GM12878 (cell line): ENCODE data around the gene RSRP1. TPM values are rescaled to one million over a fixed set of nuclear protein-coding genes. Genes with fewer than 3 reads are reported as not detected.

Experiments used
- ATF2 ChIP-seq: IDR thresholded peaks from 2 replicates; pipeline ENCODE4 v1.6.1; 2012; ENCODE audit warnings: low read length, inconsistent platforms
- ELK1 ChIP-seq: IDR thresholded peaks from 2 replicates; pipeline ENCODE4 v1.6.1; 2012; ENCODE audit warnings: low read depth, low read length, improper control_type of control experiment
- MLLT1 ChIP-seq: fragments of 450-650 bp; IDR thresholded peaks from 2 replicates; pipeline ENCODE4 v1.6.1; 2016; ENCODE audit warnings: mild to moderate bottlenecking
- MTA2 ChIP-seq: fragments of 450-650 bp; IDR thresholded peaks from 2 replicates; pipeline ENCODE4 v1.6.1; 2016; ENCODE audit warnings: low read depth, mild to moderate bottlenecking, moderate library complexity
- MXI1 ChIP-seq: fragments of 150-350 bp; IDR thresholded peaks from 2 replicates; pipeline ENCODE4 v1.6.1; 2011; ENCODE audit warnings: low read depth, mild to moderate bottlenecking, inconsistent platforms, low read length, improper control_type of control experiment
- NKRF ChIP-seq: fragments of 450-650 bp; conservative IDR thresholded peaks from 2 replicates; pipeline ENCODE4 v1.6.1; 2017; ENCODE audit warnings: mild to moderate bottlenecking, moderate library complexity
- PAX8 ChIP-seq: fragments of 450-650 bp; IDR thresholded peaks from 2 replicates; pipeline ENCODE4 v1.6.1; 2017; ENCODE audit warnings: mild to moderate bottlenecking, moderate library complexity
- PKNOX1 ChIP-seq: fragments of 450-650 bp; IDR thresholded peaks from 2 replicates; pipeline ENCODE4 v1.6.1; 2016; ENCODE audit warnings: mild to moderate bottlenecking
- PML ChIP-seq: IDR thresholded peaks from 2 replicates; pipeline ENCODE4 v1.6.1; 2012; ENCODE audit warnings: low read length, inconsistent platforms
- RAD21 ChIP-seq: IDR thresholded peaks from 2 replicates; pipeline ENCODE4 v1.6.1; 2011; ENCODE audit warnings: mild to moderate bottlenecking, low read depth, low read length, moderate library complexity; ENCODE audit not compliant: insufficient read depth
- SIX5 ChIP-seq: IDR thresholded peaks from 2 replicates; pipeline ENCODE4 v1.6.1; 2011; ENCODE audit warnings: mild to moderate bottlenecking, low read depth, low read length, moderate library complexity; ENCODE audit not compliant: severe bottlenecking
- STAT1 ChIP-seq: fragments of 450-650 bp; conservative IDR thresholded peaks from 2 replicates; pipeline ENCODE4 v1.6.1; 2014; ENCODE audit warnings: antibody characterized with exemption, mild to moderate bottlenecking
- ZNF217 ChIP-seq: fragments of 450-650 bp; IDR thresholded peaks from 2 replicates; pipeline ENCODE4 v1.6.1; 2017; ENCODE audit warnings: antibody characterized with exemption, mild to moderate bottlenecking
- ZNF687 ChIP-seq: fragments of 450-650 bp; IDR thresholded peaks from 2 replicates; pipeline ENCODE4 v1.6.1; 2017; ENCODE audit warnings: mild to moderate bottlenecking, moderate library complexity
- ZSCAN29 ChIP-seq: fragments of 450-650 bp; IDR thresholded peaks from 2 replicates; pipeline ENCODE4 v1.6.1; 2017; ENCODE audit warnings: mild to moderate bottlenecking, moderate library complexity
- ZZZ3 ChIP-seq: IDR thresholded peaks from 2 replicates; pipeline ENCODE4 v1.6.1; 2011; ENCODE audit warnings: low read depth; ENCODE audit not compliant: control insufficient read depth, insufficient read length
- polyA plus RNA-seq, 11 experiments: library from polyadenylated mRNA; depleted of rRNA in 4 of 11; unstranded in 6 of 11; stranded (reverse) in 5 of 11; fragments of >200 nt; fragmentation: Nextera tagmentation in 4 of 11; fragmentation: Illumina TruSeq in 1 of 11; extraction: Ambion mirVana in 4 of 11; extraction: Trizol in 1 of 11; gene quantifications; 1 replicate in 1 of 11; 2 replicates in 10 of 11; pipeline versions ENCODE4 v1.2.1 to v1.2.3, GENCODE V29; 2011 to 2016; ENCODE audit warnings: inconsistent platforms in 2 of 11, missing spikeins in 2 of 11, low read depth in 1 of 11
- total RNA-seq, 4 experiments: library from RNA; depleted of rRNA in 3 of 4; stranded (reverse); fragments of >200 nt in 3 of 4; fragmentation: Illumina TruSeq in 1 of 4; extraction: Trizol in 1 of 4; gene quantifications; 2 replicates each; pipeline versions ENCODE4 v1.2.1 to v1.2.3, GENCODE V29; 2013 to 2021

RSRP1 gene
- total and polyA plus RNA-seq, 10 of the 15 experiments (the other 5 are each of a cell fraction or from before 2014, with no cell fraction given): 23.5 to 128 (median 90.0) TPM

GRCh38 chr1:25239681-25240541, 7.3 kb downstream of the RSRP1 start (continued):
- TF ChIP-seq PKNOX1 (peak; percentile 81), RAD21 (peak; percentile 39; the same call in 1 of the 2 replicates), SIX5 (no peak), PAX8 (peak; percentile 90), NKRF (peak; percentile 60; the same call in 1 of the 2 replicates), ZNF687 (peak; percentile 92), ZNF217 (no peak), ATF2 (peak; percentile 24; the same call in 1 of the 2 replicates), MLLT1 (peak; percentile 36; the same call in 1 of the 2 replicates), ELK1 (peak; percentile 91), ZSCAN29 (no peak), MXI1 (peak; percentile 44; the same call in 1 of the 2 replicates), PML (peak; percentile 91; the same call in 1 of the 2 replicates), STAT1 (peak; percentile 60; the same call in 1 of the 2 replicates), MTA2 (peak; percentile 65; the same call in 1 of the 2 replicates), ZZZ3 (no peak)
